LNCAP (cell line): ENCODE data around the gene TOP2A.

Experiments
- CTCF ChIP-seq: fragments of 450-650 bp; IDR thresholded peaks from 2 replicates; pipeline ENCODE4 v1.5.1; 2017; ENCODE audit warnings: mild to moderate bottlenecking

The TOP2A gene

GRCh38 chr17:40443196-40443987 is 25.7 kb upstream of the TOP2A start, which contains the start of gene IGFBP4:
IGFBP4 (plus strand) TSS chr17:40443450; CDS start chr17:40443736, 286 bp downstream.
- no peak for TF ChIP-seq CTCF

DNA sequence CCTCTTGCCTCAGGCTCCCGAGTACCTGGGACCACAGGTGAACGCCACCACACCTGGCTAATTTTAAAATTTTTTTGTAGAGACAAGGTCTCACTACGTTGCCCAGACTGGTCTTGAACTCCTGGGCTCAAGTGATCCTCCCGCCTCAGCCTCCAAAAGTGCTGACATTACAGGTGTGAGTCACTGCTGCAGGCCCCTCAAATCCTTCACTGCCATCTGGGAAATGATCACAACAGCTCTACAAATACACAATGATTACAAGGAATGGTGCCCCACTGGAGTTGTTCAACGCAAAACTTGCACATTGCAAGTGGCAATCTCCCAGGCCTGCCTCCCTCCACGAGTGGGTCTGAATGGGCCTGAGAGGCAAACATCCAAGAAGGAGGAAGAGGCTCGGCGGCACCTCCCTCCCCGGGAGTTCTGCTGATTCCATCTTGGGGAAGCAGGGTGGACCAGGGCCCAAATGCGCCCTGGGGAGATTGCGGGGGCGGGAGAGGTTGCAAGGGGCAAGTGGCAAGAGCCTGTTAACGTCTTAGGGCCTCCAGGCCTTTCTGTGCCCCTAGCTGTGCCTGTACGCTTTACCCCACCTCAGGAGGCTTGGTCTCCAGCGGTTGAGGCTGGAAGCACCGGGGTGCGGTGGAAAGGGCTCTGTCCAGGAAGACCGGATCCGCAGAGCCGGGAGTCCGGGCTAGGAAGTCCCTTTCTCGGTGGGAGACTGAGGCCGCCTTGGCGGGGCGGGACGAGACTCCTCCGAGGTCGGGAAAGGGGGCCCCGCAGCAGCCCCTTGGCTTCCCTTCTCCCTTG is 24.9 kb upstream of the TOP2A start:
- no peak for TF ChIP-seq CTCF

DNA sequence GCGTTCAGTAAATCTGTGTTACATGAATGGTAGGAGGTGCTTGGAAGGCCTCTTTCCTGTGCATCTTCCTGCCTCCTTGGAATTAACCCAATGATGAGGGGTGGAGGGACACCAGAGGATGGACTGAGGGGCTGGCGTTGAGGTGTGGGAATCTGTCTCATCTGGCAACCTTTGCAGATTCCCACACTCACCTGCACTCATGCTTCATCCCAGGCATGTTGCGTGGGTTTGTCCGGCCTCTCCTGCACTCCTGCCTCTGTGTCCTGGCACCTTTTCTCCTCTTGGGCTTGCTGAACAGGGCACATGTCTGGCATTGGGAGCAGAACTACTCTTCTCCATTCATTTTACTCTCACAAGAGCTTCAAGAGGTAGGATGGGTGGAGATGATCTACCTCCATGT is 22.5 kb upstream of the TOP2A start:
- no peak for TF ChIP-seq CTCF

- no peak for TF ChIP-seq CTCF
These were observed 19.5 kb upstream of the TOP2A start for GRCh38 chr17:40437095-40437732.

GRCh38 chr17:40436636-40437035 is 18.9 kb upstream of the TOP2A start:
- TF ChIP-seq CTCF: no peak

GRCh38 chr17:40433551-40434415 is 16.1 kb upstream of the TOP2A start:
- peak; percentile 44 for TF ChIP-seq CTCF
